Sigmoid colon (tissue), 7 donors: ENCODE results near the gene KTN1. TPM values are rescaled to one million over a fixed set of nuclear protein-coding genes. Genes with fewer than 3 reads are reported as not detected.
A peak's percentile ranks its signal among the peaks of the same experiment; 100 is the strongest.

Source experiments
- DNase-seq: peaks from one replicate; pipeline ENCODE4 v3.0.0-alpha.2; 2019
- H3K27ac ChIP-seq, 4 donors: fragments of 200-600 bp; sonication (generic); one replicate each; pipeline ENCODE4 v1.5.1; 2016 to 2019; ENCODE audit warnings: mild to moderate bottlenecking in 1 of 4
- H3K27me3 ChIP-seq, 3 donors: fragments of 200-600 bp; sonication (generic); one replicate each; pipeline ENCODE4 v1.5.1; 2019; ENCODE audit warnings: mild to moderate bottlenecking in 1 of 3
- H3K36me3 ChIP-seq, 4 donors: fragments of 200-600 bp; sonication (generic); one replicate each; pipeline ENCODE4 v1.5.1; 2016 to 2019
- H3K4me1 ChIP-seq, 4 donors: fragments of 200-600 bp; sonication (generic); one replicate each; pipeline ENCODE4 v1.5.1; 2017 to 2019
- H3K4me3 ChIP-seq, 4 donors: fragments of 200-600 bp; sonication (generic); one replicate each; pipeline ENCODE4 v1.5.1; 2017 to 2019; ENCODE audit warnings: mild to moderate bottlenecking in 2 of 4, moderate library complexity in 1 of 4
- H3K9me3 ChIP-seq, 4 donors: fragments of 200-600 bp in 3 of 4; sonication (generic) in 3 of 4; one replicate each; pipeline versions ENCODE4 v1.5.1 to v1.6.1; 2013 to 2019
- EP300 ChIP-seq, 4 donors: sonication (generic); formaldehyde crosslinking; IDR thresholded peaks; one replicate each; pipeline ENCODE4 v1.6.1; 2017; ENCODE audit warnings: antibody characterized with exemption in 4 of 4
- POLR2A ChIP-seq, 2 donors: fragments of 450-650 bp; IDR thresholded peaks; one replicate each; pipeline ENCODE4 v1.6.1; 2016; ENCODE audit warnings: antibody characterized with exemption in 2 of 2, mild to moderate bottlenecking in 2 of 2, moderate library complexity in 2 of 2
- POLR2AphosphoS5 ChIP-seq, 4 donors: sonication (generic); formaldehyde crosslinking; IDR thresholded peaks; one replicate each; pipeline ENCODE4 v1.6.1; 2017; ENCODE audit warnings: antibody characterized with exemption in 4 of 4
- WGBS, 2 donors: extraction: QIAGEN DNeasy Blood & Tissue Kit; methylation state at CpG; one replicate each; pipeline ENCODE4 v1.1.7; 2013; 5-methylcytosine and 5-hydroxymethylcytosine counted together
- intact Hi-C: fragments of 100-400 bp; cut with DNase I; formaldehyde crosslinking; loops from one replicate; pipeline ENCODE4 v1.15.1; 2023
- polyA plus RNA-seq, 3 donors: library from polyadenylated mRNA; stranded (reverse); fragments of 200-250 nt; gene quantifications; one replicate each; pipeline ENCODE4 v1.2.3, GENCODE V29; 2013
- total RNA-seq, 4 donors: library from RNA; depleted of rRNA; stranded (reverse); fragments of >200 nt; gene quantifications; one replicate each; pipeline ENCODE4 v1.1.0, GENCODE V29; 2016
- TF ChIP-seq, protein P1 (sequence below), 4 experiments: fragments of 450-650 bp in 3 of 4; fragments of 200-600 bp in 1 of 4; IDR thresholded peaks; one replicate each; pipeline ENCODE4 v1.5.1; 2016 to 2019; ENCODE audit warnings: antibody characterized with exemption in 4 of 4, mild to moderate bottlenecking in 3 of 4, moderate library complexity in 2 of 4
- donor health status: healthy with polysubstance abuse.
- donor health status: Bipolar disorder and iron deficiency.
- donor health status: healthy.

KTN1 gene
- total and polyA plus RNA-seq, 7 donors = 67.3 to 174 (median 120) TPM

DNA sequence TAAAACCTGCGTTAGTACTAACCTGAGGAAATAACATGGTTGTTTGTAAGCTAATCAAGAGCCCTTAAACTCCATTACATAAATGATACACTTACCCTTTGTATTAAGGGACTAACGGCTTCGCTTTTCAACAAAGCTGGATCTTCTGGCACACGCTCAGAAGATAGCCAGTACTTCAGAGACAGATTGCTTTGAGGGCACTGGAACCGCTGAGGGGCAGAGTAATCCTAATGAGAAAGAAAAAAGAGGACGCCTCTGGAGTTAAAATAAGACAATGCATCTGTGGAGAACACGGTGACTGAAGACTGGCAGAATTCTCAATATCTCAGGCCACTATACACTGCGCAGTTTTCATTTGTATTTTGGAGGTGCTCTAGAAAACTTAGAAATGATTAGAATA is 1.5 kb upstream of the KTN1 start:
- no peaks in the 10 kb centered on the region for H3K9me3 ChIP-seq
- no peaks in the 10 kb centered on the region for H3K27me3 ChIP-seq
- H3K4me1 ChIP-seq = peaks cover 0 to 31% (median 23%) of the 10 kb centered on the region in 4 donors
- intact Hi-C loops = no loop called here
- peak overlapping the region; percentile 88 to 95 (median 94) for H3K4me3 ChIP-seq
- H3K36me3 ChIP-seq = no peaks in the 10 kb centered on the region
- WGBS, 2 donors = 84 to 90% methylated on average over 8 of the region's 8 CpGs
- DNase-seq = no peak
- TF ChIP-seq POLR2A (IDR thresholded peaks at IDR 0.05) (no peak), POLR2AphosphoS5 (IDR thresholded peaks at IDR 0.05) (no peak), EP300 (IDR thresholded peaks at IDR 0.05) (no peak)
- TF ChIP-seq, protein P1, sequence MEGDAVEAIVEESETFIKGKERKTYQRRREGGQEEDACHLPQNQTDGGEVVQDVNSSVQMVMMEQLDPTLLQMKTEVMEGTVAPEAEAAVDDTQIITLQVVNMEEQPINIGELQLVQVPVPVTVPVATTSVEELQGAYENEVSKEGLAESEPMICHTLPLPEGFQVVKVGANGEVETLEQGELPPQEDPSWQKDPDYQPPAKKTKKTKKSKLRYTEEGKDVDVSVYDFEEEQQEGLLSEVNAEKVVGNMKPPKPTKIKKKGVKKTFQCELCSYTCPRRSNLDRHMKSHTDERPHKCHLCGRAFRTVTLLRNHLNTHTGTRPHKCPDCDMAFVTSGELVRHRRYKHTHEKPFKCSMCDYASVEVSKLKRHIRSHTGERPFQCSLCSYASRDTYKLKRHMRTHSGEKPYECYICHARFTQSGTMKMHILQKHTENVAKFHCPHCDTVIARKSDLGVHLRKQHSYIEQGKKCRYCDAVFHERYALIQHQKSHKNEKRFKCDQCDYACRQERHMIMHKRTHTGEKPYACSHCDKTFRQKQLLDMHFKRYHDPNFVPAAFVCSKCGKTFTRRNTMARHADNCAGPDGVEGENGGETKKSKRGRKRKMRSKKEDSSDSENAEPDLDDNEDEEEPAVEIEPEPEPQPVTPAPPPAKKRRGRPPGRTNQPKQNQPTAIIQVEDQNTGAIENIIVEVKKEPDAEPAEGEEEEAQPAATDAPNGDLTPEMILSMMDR (IDR thresholded peaks at IDR 0.05) = no peak
- H3K27ac ChIP-seq = peak overlapping the region; percentile 95 to 99 (median 96)

DNA sequence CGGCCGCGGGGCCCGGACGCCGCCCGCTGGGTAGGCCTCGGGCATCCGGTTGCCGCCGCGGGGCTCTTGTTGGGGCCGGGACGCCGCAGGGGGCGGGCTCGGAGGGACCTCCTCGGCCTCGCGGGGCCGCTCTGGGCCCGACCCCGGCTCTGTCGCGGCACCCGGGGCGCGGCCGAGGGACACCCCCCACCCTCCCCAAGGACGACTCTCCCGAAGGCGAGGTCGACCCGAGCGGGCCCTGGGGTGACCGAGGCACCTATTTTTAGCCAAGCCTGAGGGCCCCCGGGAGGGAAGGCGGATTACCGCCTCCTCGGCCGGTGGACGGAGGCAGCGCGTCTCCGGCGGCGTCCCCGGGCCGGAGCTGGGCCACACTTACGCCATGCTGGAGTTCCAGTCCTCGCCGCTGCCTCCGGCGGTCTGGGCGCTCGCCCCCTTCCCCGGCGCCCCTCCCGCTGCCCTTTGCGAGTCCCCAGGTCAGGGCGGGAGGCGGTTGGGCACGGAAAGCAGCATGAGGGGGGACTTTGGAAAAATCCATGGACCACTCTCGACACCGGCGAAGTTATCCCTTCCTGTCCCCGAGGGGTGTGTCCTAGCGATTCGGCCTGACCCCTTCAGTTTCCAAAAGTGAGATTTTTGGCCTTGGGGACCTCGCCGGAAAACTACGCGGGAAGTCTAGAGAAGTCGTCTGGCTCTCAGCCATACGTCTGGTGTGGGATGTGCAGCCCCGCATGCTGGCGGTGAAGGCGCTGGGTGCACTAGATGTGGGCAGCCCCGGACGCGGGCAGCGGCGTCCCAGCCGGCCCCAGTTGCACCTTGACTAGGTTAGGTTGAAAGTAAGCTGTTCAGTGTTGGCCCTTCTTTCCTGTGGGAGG is 699 bp downstream of the KTN1 start:
- Histone ChIP-seq H3K9me3 (no peaks in the 10 kb centered on the region), H3K27ac (peak overlapping the region; percentile 95 to 99 (median 96)), H3K4me3 (peak overlapping the region; percentile 88 to 95 (median 94)), H3K27me3 (no peaks in the 10 kb centered on the region), H3K36me3 (no peaks in the 10 kb centered on the region), H3K4me1 (peaks cover 0 to 49% (median 44%) of the 10 kb centered on the region in 4 donors)
- DNase-seq = peak; percentile 77
- 1% methylated on average over 84 of the region's 84 CpGs for WGBS, 2 donors
- intact Hi-C loops = loop anchor here (10.0 kb wide), 2 partner anchors 136 to 306 kb away; partner anchors contain the start of genes FBXO34 and TBPL2
- TF ChIP-seq POLR2A (IDR thresholded peaks at IDR 0.05) (no peak), POLR2AphosphoS5 (IDR thresholded peaks at IDR 0.05) (peak in 1 of 4 donors; percentile 5)
- TF ChIP-seq, protein P1 (IDR thresholded peaks at IDR 0.05) = peak in 2 of 4 experiments; percentile 10 to 28

DNA sequence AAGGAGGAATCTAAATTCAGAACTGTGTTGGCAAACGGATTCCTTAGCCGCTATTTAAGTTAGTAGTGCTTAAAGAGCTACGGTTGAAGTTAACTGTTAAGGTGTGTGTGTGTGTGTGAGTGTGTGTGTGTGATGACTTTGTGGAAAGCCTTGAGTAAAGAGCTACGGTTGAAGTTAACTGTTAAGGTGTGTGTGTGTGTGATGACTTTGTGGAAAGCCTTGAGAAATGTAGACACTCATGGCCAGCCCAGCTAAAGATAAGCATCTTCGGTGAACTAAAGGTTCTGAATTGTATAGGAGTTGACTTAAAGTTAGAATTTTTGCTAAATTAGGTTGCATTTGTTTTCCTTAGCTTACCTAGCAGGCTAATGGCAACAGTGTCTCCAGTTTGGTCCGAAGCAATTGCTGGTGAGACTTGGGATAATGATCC is 1.4 kb downstream of the KTN1 start:
- DNase-seq = no peak
- Histone ChIP-seq H3K4me1 (peaks cover 0 to 55% (median 51%) of the 10 kb centered on the region in 4 donors), H3K27ac (peak overlapping the region; percentile 95 to 99 (median 96)), H3K27me3 (no peaks in the 10 kb centered on the region), H3K9me3 (no peaks in the 10 kb centered on the region), H3K4me3 (peak overlapping the region; percentile 88 to 95 (median 94)), H3K36me3 (no peaks in the 10 kb centered on the region)
- no peak for TF ChIP-seq EP300 (IDR thresholded peaks at IDR 0.05)
- WGBS, 2 donors = 14 to 22% methylated on average over 6 of the region's 6 CpGs
- intact Hi-C loops = loop anchor here (10.0 kb wide), 2 partner anchors 137 to 307 kb away; partner anchors contain the start of genes FBXO34 and TBPL2

DNA sequence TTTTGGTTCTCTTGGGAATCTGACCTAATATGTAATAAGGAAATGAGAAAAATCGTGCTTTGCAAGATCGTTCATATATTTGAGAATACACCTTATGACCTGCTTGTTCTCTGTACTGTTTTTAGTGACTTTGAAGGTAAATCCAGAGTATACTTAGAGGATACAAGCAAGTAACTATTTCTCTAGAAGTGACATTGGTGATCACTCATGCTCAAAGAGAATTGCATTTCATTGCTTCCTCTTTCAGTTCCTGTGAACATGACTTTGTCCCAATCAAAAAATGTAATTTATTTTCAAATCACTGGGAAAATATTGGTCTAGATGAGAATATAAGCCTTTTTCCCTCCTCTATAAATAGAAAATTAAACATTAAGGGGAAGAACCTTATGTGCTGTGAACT is 2.7 kb downstream of the KTN1 start:
- 26 to 38% methylated on average over 2 of the region's 2 CpGs for WGBS, 2 donors
- H3K9me3 ChIP-seq = no peaks in the 10 kb centered on the region
- DNase-seq = no peak
- no peak overlapping the region for H3K4me3 ChIP-seq
- no peaks in the 10 kb centered on the region for H3K36me3 ChIP-seq
- no peak overlapping the region for H3K27ac ChIP-seq
- TF ChIP-seq, protein P1 (IDR thresholded peaks at IDR 0.05) = no peak
- TF ChIP-seq POLR2A (IDR thresholded peaks at IDR 0.05) (no peak), EP300 (IDR thresholded peaks at IDR 0.05) (no peak), POLR2AphosphoS5 (IDR thresholded peaks at IDR 0.05) (no peak)
- intact Hi-C loops = loop anchor here (10.0 kb wide), 2 partner anchors 138 to 308 kb away; partner anchors contain the start of genes FBXO34 and TBPL2
- peaks cover 0 to 69% (median 64%) of the 10 kb centered on the region in 4 donors for H3K4me1 ChIP-seq
- no peaks in the 10 kb centered on the region for H3K27me3 ChIP-seq

DNA sequence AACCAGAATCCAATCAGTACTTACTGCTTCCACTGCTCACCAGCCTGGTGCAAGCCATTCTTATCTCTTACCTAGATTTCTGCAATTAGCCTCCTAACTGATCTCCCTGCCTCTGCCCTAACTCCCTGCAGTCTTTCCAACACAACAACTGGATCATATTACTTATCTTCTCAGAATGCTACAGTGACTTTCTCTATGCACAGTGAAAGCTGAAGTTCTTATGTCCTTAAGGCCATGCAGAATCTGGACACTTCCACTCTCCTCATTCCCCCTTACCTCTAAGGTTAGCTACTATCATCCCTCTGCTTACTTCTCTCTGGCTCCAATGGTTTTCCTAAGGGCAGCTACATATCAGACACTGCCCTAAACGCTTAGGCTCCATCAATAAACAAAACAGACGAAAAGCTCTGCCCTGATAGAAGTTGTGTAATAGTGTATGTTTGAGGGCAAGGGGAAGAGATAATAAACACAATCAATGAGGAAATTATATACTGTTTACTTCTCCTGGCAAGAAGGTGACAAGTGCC is 4.0 kb downstream of the KTN1 start:
- DNase-seq = no peak
- Histone ChIP-seq H3K4me1 (peaks cover 0 to 78% (median 71%) of the 10 kb centered on the region in 4 donors), H3K9me3 (no peaks in the 10 kb centered on the region), H3K27me3 (no peaks in the 10 kb centered on the region), H3K4me3 (no peak overlapping the region), H3K27ac (peak overlapping the region in 1 of 4 donors; percentile 17), H3K36me3 (no peaks in the 10 kb centered on the region)
- TF ChIP-seq, protein P1 (IDR thresholded peaks at IDR 0.05) = no peak
- TF ChIP-seq EP300 (IDR thresholded peaks at IDR 0.05) = no peak
- TF ChIP-seq POLR2AphosphoS5 (IDR thresholded peaks at IDR 0.05) = no peak
- TF ChIP-seq POLR2A (IDR thresholded peaks at IDR 0.05) = no peak
- WGBS, 2 donors = 9 to 58% methylated on average over 2 of the region's 2 CpGs
- intact Hi-C loops = loop anchor here (10.0 kb wide), 2 partner anchors 139 to 309 kb away; partner anchors contain the start of genes FBXO34 and TBPL2
